Activated CD8-positive, alpha-beta T cell treated with anti-CD3 and anti-CD28 coated beads, Interleukin-2, amount 10 ng/mL, durations not matched to agents 7 days and 5 days (primary cell): ENCODE data around the gene CBR3. TPM values are rescaled to one million over a fixed set of nuclear protein-coding genes. Genes with fewer than 3 reads are reported as not detected.

Experiments used
- ATAC-seq: fragments of 150-1000 bp; cut with Tn5 transposase; one replicate; pipeline ENCODE4 v1.10.0; 2021; ENCODE audit warnings: moderate library complexity
- CTCF ChIA-PET: fragments of 350-600 bp; sonication (Branson Sonifier 250); formaldehyde crosslinking; loops from one replicate; lab custom pipeline; 2021; ENCODE audit warnings: antibody characterized with exemption; lab: Charles Lee
- POLR2A ChIA-PET: fragments of 350-600 bp; sonication (Branson Sonifier 250); formaldehyde crosslinking; loops from one replicate; lab custom pipeline; 2021; ENCODE audit warnings: antibody characterized with exemption; lab: Charles Lee
- DNase-seq: peaks from one replicate; pipeline ENCODE4 v3.0.0-alpha.2; 2020
- H3K27ac Mint-ChIP-seq: one replicate; pipeline ENCODE4 v1.8.0; 2021; ENCODE audit warnings: mild to moderate bottlenecking, mixed read lengths
- H3K27me3 Mint-ChIP-seq: one replicate; pipeline ENCODE4 v1.8.0; 2021; ENCODE audit warnings: low read depth, mixed read lengths
- H3K36me3 Mint-ChIP-seq: one replicate; pipeline ENCODE4 v1.8.0; 2021; ENCODE audit warnings: low read depth, mixed read lengths
- H3K4me1 Mint-ChIP-seq: one replicate; pipeline ENCODE4 v1.8.0; 2021; ENCODE audit warnings: low read depth, mixed read lengths
- H3K4me3 Mint-ChIP-seq: one replicate; pipeline ENCODE4 v1.8.0; 2021; ENCODE audit warnings: mild to moderate bottlenecking, mixed read lengths
- H3K9me3 Mint-ChIP-seq: one replicate; pipeline ENCODE4 v1.8.0; 2022; ENCODE audit warnings: mixed read lengths; ENCODE audit not compliant: insufficient read depth
- total RNA-seq, 2 experiments: library from RNA; stranded (reverse); gene quantifications; one replicate each; pipeline ENCODE4 v1.2.3, GENCODE V29; 2021

CBR3 gene
- total RNA-seq, 2 experiments from 2014 or later, result 29.6 to 32.3 TPM

- DNase-seq, result peak; percentile 45
- ChIA-PET CTCF (interaction anchor here (2.3 kb wide), 1 partner anchor 16 kb away, joined by 6 read pairs; no protein-coding TSS in a partner anchor), POLR2A (interaction anchor here (0.6 to 1.4 kb wide), 2 partner anchors 12 to 141 kb away, joined by 3 to 4 read pairs; no protein-coding TSS in a partner anchor)
- peak; percentile 19 for ATAC-seq
- Mint-ChIP-seq H3K36me3 (peaks cover 21% of the 10 kb centered on the region), H3K4me3 (peak within 1 kb of the TSS; percentile 84), H3K4me1 (peaks cover 29% of the 10 kb centered on the region), H3K27ac (peak within 1 kb of the TSS; percentile 70), H3K27me3 (no peaks in the 10 kb centered on the region), H3K9me3 (no peaks in the 10 kb centered on the region)
These were observed 22.2 kb downstream of the CBR3 start, which contains the start of gene DOP1B for GRCh38 chr21:36156815-36157670. Gene DOP1B (plus strand): TSS chr21:36156824. CDS start chr21:36164734, 7,910 bp downstream.

GRCh38 chr21:36159356-36159921, 24.6 kb downstream of the CBR3 start:
- POLR2A ChIA-PET, result interaction anchor here (0.8 kb wide), 1 partner anchor 24 kb away, joined by 3 read pairs; no protein-coding TSS in a partner anchor
- H3K9me3 Mint-ChIP-seq, result no peaks in the 10 kb centered on the region
- peaks cover 38% of the 10 kb centered on the region for H3K4me1 Mint-ChIP-seq
- no peak overlapping the region for H3K27ac Mint-ChIP-seq
- CTCF ChIA-PET, result no interaction called here
- ATAC-seq, result no peak
- H3K36me3 Mint-ChIP-seq, result peaks cover 20% of the 10 kb centered on the region
- H3K4me3 Mint-ChIP-seq, result no peak overlapping the region
- H3K27me3 Mint-ChIP-seq, result no peaks in the 10 kb centered on the region
- DNase-seq, result no peak

GRCh38 chr21:36160850-36161178, 25.9 kb downstream of the CBR3 start:
- Mint-ChIP-seq H3K27ac (no peak overlapping the region), H3K4me1 (peaks cover 31% of the 10 kb centered on the region), H3K4me3 (no peak overlapping the region), H3K36me3 (peaks cover 26% of the 10 kb centered on the region), H3K9me3 (no peaks in the 10 kb centered on the region), H3K27me3 (no peaks in the 10 kb centered on the region)
- no peak for ATAC-seq
- ChIA-PET CTCF (interaction anchor here (1.2 to 1.6 kb wide), 2 partner anchors 19 to 36 kb away, joined by 3 to 4 read pairs; no protein-coding TSS in a partner anchor), POLR2A (no interaction called here)
- no peak for DNase-seq

GRCh38 chr21:36162631-36163030, 27.8 kb downstream of the CBR3 start:
- ATAC-seq (no peak), DNase-seq (no peak)
- Mint-ChIP-seq H3K4me3 (no peak overlapping the region), H3K27ac (no peak overlapping the region), H3K27me3 (no peaks in the 10 kb centered on the region), H3K36me3 (peaks cover 33% of the 10 kb centered on the region), H3K4me1 (peaks cover 24% of the 10 kb centered on the region), H3K9me3 (no peaks in the 10 kb centered on the region)
- ChIA-PET POLR2A (no interaction called here), CTCF (interaction anchor here (2.4 kb wide), 1 partner anchor 11 kb away, joined by 17 read pairs; no protein-coding TSS in a partner anchor)

- ChIA-PET CTCF (interaction anchor here (0.8 to 2.4 kb wide), 5 partner anchors 9 to 67 kb away, joined by 3 to 17 read pairs (median 3); no protein-coding TSS in a partner anchor), POLR2A (interaction anchor here (2.0 kb wide), 1 partner anchor 10 kb away, joined by 5 read pairs; no protein-coding TSS in a partner anchor)
- Mint-ChIP-seq H3K4me1 (peaks cover 17% of the 10 kb centered on the region), H3K9me3 (no peaks in the 10 kb centered on the region), H3K27ac (no peak overlapping the region), H3K4me3 (no peak overlapping the region), H3K27me3 (no peaks in the 10 kb centered on the region), H3K36me3 (peaks cover 36% of the 10 kb centered on the region)
- ATAC-seq (no peak), DNase-seq (no peak)
These were observed 29.2 kb downstream of the CBR3 start for GRCh38 chr21:36163750-36164741.

- no peak for ATAC-seq
- POLR2A ChIA-PET, result interaction anchor here (2.0 kb wide), 1 partner anchor 9 kb away, joined by 5 read pairs; no protein-coding TSS in a partner anchor
These were observed 30.5 kb downstream of the CBR3 start for GRCh38 chr21:36165356-36165755.

GRCh38 chr21:36166705-36167104, 31.8 kb downstream of the CBR3 start:
- CTCF ChIA-PET, result no interaction called here
- peaks cover 41% of the 10 kb centered on the region for H3K36me3 Mint-ChIP-seq
- no peak overlapping the region for H3K4me3 Mint-ChIP-seq
- H3K4me1 Mint-ChIP-seq, result peaks cover 22% of the 10 kb centered on the region
- no peak for ATAC-seq
- no peaks in the 10 kb centered on the region for H3K9me3 Mint-ChIP-seq
- DNase-seq, result no peak
- H3K27ac Mint-ChIP-seq, result no peak overlapping the region
- POLR2A ChIA-PET, result no interaction called here
- H3K27me3 Mint-ChIP-seq, result no peaks in the 10 kb centered on the region

More at GRCh38 chr21:36165356-36165755, 30.5 kb downstream of the CBR3 start:
- CTCF ChIA-PET, result no interaction called here
- Mint-ChIP-seq H3K27me3 (no peaks in the 10 kb centered on the region), H3K4me3 (no peak overlapping the region), H3K27ac (no peak overlapping the region), H3K36me3 (peaks cover 43% of the 10 kb centered on the region), H3K4me1 (peaks cover 21% of the 10 kb centered on the region), H3K9me3 (no peaks in the 10 kb centered on the region)
- DNase-seq, result no peak

- POLR2A ChIA-PET, result no interaction called here
- Mint-ChIP-seq H3K36me3 (peaks cover 40% of the 10 kb centered on the region), H3K27ac (no peak overlapping the region), H3K27me3 (no peaks in the 10 kb centered on the region), H3K4me1 (peaks cover 25% of the 10 kb centered on the region), H3K4me3 (no peak overlapping the region), H3K9me3 (no peaks in the 10 kb centered on the region)
- CTCF ChIA-PET, result no interaction called here
- no peak for DNase-seq
- no peak for ATAC-seq
These were observed 32.7 kb downstream of the CBR3 start for GRCh38 chr21:36167541-36167940.

GRCh38 chr21:36169470-36170128, 34.7 kb downstream of the CBR3 start:
- no peaks in the 10 kb centered on the region for H3K9me3 Mint-ChIP-seq
- ChIA-PET POLR2A (no interaction called here), CTCF (interaction anchor here (1.3 kb wide), 1 partner anchor 28 kb away, joined by 3 read pairs; no protein-coding TSS in a partner anchor)
- no peaks in the 10 kb centered on the region for H3K27me3 Mint-ChIP-seq
- H3K27ac Mint-ChIP-seq, result no peak overlapping the region
- H3K4me3 Mint-ChIP-seq, result no peak overlapping the region
- H3K36me3 Mint-ChIP-seq, result peaks cover 38% of the 10 kb centered on the region
- peaks cover 14% of the 10 kb centered on the region for H3K4me1 Mint-ChIP-seq
- ATAC-seq (no peak), DNase-seq (peak; percentile 28)

- no peaks in the 10 kb centered on the region for H3K9me3 Mint-ChIP-seq
- H3K27me3 Mint-ChIP-seq, result no peaks in the 10 kb centered on the region
- ChIA-PET POLR2A (no interaction called here), CTCF (interaction anchor here (1.3 kb wide), 1 partner anchor 29 kb away, joined by 3 read pairs; no protein-coding TSS in a partner anchor)
- H3K4me1 Mint-ChIP-seq, result peaks cover 25% of the 10 kb centered on the region
- peaks cover 35% of the 10 kb centered on the region for H3K36me3 Mint-ChIP-seq
- no peak overlapping the region for H3K4me3 Mint-ChIP-seq
- DNase-seq (no peak), ATAC-seq (no peak)
- no peak overlapping the region for H3K27ac Mint-ChIP-seq
These were observed 35.9 kb downstream of the CBR3 start for GRCh38 chr21:36170823-36171222.
